ENCODE data around the gene GJD3. TPM values are rescaled to one million over a fixed set of nuclear protein-coding genes. Genes with fewer than 3 reads are reported as not detected.

Gene GJD3
- total RNA-seq, 2 donors from 2014 or later: 1.3 TPM; not detected in 1

DNA sequence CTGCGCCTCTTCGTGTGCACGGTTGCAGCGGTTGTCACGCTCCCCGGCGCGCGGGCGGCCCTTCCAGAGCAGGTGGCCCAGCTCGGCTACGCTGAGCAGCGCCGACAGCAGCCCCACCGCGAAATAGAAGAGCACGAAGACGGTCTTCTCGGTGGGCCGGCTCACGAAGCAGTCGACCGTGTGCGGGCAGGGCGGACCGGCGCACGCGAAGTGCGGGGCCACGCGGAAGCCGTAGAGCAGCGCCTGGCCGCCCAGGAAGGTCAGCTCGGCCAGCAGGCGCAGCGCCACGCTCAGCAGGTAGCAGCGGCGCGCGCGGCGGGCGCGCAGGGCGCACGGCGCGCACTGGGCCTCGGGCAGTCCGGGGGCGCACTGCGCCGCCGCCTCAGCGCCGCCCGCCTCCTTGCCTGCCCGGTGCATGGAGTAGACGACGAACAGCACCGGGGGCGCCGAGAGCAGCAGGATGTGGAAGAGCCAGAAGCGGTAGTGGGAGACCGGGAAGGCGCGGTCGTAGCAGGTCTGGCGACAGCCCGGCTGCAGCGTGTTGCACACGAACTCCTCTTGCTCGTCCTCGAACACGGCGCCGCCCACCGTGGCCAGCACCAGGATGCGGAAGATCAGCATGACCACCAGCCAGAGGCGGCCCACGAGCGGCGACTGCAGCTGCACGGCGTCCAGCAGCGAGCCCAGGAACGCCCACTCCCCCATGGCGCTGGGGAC, 1.3 kb downstream of the GJD3 start:
- intact Hi-C loops (cut with DNase I): loop anchor here (5.0 to 10.0 kb wide), 3 partner anchors 72 to 202 kb away; partner anchors contain the start of gene CCR7
- H3K36me3 ChIP-seq (replicated peaks in 1 of 2; ENCODE audit: insufficient read depth in 1 of 2, low read depth in 2 of 2): no peaks in the 10 kb centered on the region
- peak; percentile 58 for ATAC-seq
- H3K4me1 ChIP-seq: peaks cover 18% of the 10 kb centered on the region
- no peaks in the 10 kb centered on the region for H3K9me3 ChIP-seq
- no peaks in the 10 kb centered on the region for H3K27me3 ChIP-seq
- DNase-seq: peak in 1 of 4 donors; percentile 52
- peak overlapping the region in 1 of 2 donors; percentile 31 for H3K4me3 ChIP-seq
- peak in 1 of 3 donors; percentile 0 for TF ChIP-seq POLR2A (IDR thresholded peaks at IDR 0.05)
- TF ChIP-seq, protein P1, sequence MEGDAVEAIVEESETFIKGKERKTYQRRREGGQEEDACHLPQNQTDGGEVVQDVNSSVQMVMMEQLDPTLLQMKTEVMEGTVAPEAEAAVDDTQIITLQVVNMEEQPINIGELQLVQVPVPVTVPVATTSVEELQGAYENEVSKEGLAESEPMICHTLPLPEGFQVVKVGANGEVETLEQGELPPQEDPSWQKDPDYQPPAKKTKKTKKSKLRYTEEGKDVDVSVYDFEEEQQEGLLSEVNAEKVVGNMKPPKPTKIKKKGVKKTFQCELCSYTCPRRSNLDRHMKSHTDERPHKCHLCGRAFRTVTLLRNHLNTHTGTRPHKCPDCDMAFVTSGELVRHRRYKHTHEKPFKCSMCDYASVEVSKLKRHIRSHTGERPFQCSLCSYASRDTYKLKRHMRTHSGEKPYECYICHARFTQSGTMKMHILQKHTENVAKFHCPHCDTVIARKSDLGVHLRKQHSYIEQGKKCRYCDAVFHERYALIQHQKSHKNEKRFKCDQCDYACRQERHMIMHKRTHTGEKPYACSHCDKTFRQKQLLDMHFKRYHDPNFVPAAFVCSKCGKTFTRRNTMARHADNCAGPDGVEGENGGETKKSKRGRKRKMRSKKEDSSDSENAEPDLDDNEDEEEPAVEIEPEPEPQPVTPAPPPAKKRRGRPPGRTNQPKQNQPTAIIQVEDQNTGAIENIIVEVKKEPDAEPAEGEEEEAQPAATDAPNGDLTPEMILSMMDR (IDR thresholded peaks at IDR 0.05): no peak
- 0 to 3% methylated on average over 12 to 90 of the region's 91 CpGs for WGBS, 2 donors
- no peak overlapping the region for H3K27ac ChIP-seq

DNA sequence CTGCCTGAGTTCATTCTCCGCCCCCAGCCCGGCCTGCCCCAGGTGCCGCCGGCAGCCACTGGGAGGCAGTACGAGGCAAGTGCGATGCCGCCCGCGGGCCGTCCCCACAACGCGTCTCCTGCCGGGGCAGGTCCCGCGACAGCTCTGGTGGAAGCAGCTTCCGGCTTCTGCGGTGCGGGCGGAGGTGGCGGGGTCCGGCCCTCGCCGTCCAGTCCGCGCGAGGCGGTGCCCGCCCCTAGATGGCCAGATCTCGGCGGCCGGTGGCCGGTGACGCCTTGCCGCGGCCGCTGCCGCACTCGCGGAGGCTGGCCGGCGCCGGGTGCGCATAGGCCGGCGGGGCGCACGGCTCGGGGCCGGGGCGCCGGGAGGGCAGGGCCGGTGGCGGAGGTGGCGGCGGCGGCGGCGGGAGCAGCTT, 1.8 kb downstream of the GJD3 start:
- Histone ChIP-seq H3K27me3 (no peaks in the 10 kb centered on the region), H3K4me3 (no peak overlapping the region), H3K9me3 (no peaks in the 10 kb centered on the region), H3K4me1 (peaks cover 18% of the 10 kb centered on the region), H3K27ac (no peak overlapping the region), H3K36me3 (replicated peaks in 1 of 2; ENCODE audit: insufficient read depth in 1 of 2, low read depth in 2 of 2) (no peaks in the 10 kb centered on the region)
- peak in 2 of 3 donors; percentile 19 to 35 for TF ChIP-seq POLR2A (IDR thresholded peaks at IDR 0.05)
- TF ChIP-seq, protein P1 (IDR thresholded peaks at IDR 0.05): peak; percentile 41 to 70 (median 55)
- WGBS, 2 donors: 1 to 3% methylated on average over 13 to 41 of the region's 58 CpGs
- ATAC-seq: peak; percentile 70
- intact Hi-C loops (cut with DNase I): loop anchor here (5.0 to 10.0 kb wide), 3 partner anchors 72 to 202 kb away; partner anchors contain the start of gene CCR7
- peak; percentile 76 to 82 (median 80) for DNase-seq

DNA sequence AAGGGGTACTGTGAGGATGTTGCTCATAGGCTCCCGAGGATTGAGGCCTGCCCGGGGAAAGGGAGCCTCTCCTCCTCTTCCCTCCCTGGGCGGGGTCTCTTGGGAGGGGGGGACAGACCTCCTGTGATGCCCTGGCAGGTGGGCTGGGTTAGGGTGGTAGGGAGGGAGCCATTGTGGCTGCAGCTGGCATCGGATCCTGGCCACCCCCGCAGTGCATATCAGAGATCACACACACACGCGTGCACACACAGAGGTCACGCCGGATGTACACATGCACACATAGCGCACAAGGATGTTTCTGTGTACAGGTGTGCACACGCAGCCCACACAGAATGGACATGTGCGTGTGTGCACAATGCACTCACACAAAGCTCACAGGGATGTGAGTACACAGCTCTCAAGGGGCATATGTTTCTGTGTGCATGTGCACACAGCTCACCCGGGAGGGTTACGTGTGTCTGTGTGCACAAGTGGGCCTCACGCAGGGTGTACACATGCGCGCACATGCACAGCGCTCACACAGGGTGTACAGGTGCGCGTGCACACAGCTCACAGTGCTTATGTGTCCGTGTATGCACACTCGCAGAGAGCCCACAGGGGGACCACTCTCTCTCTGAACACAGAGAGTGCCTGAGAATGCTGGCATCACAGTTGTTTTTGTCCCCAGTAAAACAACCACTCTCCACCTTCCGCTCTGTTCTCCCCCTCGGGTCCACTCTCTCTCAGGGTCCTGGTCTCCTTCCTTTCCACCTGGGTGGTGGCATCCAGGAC, 2.4 kb downstream of the GJD3 start:
- no peak for DNase-seq
- TF ChIP-seq, protein P1 (IDR thresholded peaks at IDR 0.05): no peak
- TF ChIP-seq POLR2A (IDR thresholded peaks at IDR 0.05): no peak
- intact Hi-C loops (cut with DNase I): loop anchor here (5.0 to 10.0 kb wide), 3 partner anchors 73 to 203 kb away; partner anchors contain the start of gene CCR7
- WGBS, 2 donors: 53 to 61% methylated on average over 13 to 21 of the region's 24 CpGs
- no peak for ATAC-seq
- H3K27me3 ChIP-seq: no peaks in the 10 kb centered on the region
- no peaks in the 10 kb centered on the region for H3K36me3 ChIP-seq (replicated peaks in 1 of 2; ENCODE audit: insufficient read depth in 1 of 2, low read depth in 2 of 2)
- no peak overlapping the region for H3K4me3 ChIP-seq
- peaks cover 18% of the 10 kb centered on the region for H3K4me1 ChIP-seq
- H3K27ac ChIP-seq: no peak overlapping the region
- H3K9me3 ChIP-seq: no peaks in the 10 kb centered on the region

DNA sequence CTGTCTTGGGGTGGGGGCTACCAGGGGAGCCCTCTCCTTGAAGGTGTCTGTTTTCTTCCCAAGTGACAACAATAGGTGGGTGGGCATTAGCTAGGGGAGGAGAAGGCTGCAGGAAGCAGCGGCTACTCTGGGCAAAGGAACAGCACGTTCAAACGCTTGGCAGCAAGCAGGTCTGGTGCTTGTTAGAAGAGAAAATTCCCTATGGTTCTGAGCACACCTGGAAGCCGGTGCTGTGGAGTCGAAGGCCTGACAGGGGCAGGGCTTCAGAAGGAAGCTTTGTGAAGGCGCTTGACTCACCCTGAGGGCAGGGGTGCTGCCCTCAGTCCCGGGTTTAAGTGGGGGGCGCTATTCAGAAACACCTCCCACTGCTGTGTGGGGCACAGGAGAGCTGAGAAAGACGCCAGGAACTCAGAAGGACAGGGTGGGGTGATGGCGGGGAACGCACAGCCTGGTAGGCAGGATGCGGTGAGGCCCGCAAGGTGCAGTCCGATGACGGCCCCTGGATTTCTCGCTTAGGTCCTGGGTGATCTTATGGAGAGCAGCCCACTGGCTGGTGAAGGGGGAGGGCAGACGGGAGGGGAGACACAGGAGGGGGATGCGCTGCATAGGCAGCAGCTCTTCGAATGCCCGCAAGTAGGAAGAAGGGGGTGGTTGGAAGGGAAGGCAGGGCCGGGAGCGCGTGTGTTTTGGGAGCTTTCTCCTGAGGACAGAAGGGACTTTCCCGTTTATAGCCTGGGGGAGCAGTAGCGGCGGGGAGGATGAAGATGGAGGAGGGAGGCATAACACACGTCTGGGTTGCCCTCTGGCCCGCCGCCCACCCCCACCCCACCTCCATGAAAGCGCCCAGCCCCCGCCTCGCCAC, 3.2 kb downstream of the GJD3 start:
- TF ChIP-seq, protein P1 (IDR thresholded peaks at IDR 0.05): no peak
- TF ChIP-seq POLR2A (IDR thresholded peaks at IDR 0.05): no peak
- WGBS, 2 donors: 45 to 54% methylated on average over 26 to 31 of the region's 32 CpGs
- Histone ChIP-seq H3K9me3 (no peaks in the 10 kb centered on the region), H3K27me3 (no peaks in the 10 kb centered on the region), H3K4me3 (no peak overlapping the region), H3K27ac (no peak overlapping the region), H3K36me3 (replicated peaks in 1 of 2; ENCODE audit: insufficient read depth in 1 of 2, low read depth in 2 of 2) (no peaks in the 10 kb centered on the region), H3K4me1 (peaks cover 18% of the 10 kb centered on the region)
- ATAC-seq: no peak
- no peak for DNase-seq
- intact Hi-C loops (cut with DNase I): loop anchor here (5.0 to 10.0 kb wide), 3 partner anchors 74 to 204 kb away; partner anchors contain the start of gene CCR7

Measured in body of pancreas (tissue), 4 donors.